GM12872 (cell line): Measurements from ENCODE around the gene CD99L2.

Source experiments
- CTCF ChIP-seq: IDR thresholded peaks from 3 replicates; pipeline ENCODE4 v1.5.1; 2011; ENCODE audit warnings: low read depth, mild to moderate bottlenecking, low read length, moderate library complexity; ENCODE audit not compliant: insufficient read depth

The CD99L2 gene

GRCh38 chrX:150841456-150842197, 56.8 kb downstream of the CD99L2 start:
- no peak for TF ChIP-seq CTCF

GRCh38 chrX:150837845-150838244, 60.6 kb downstream of the CD99L2 start:
- TF ChIP-seq CTCF, result no peak

- no peak for TF ChIP-seq CTCF
These were observed 63.8 kb downstream of the CD99L2 start for GRCh38 chrX:150834695-150835094.

- no peak for TF ChIP-seq CTCF
These were observed 64.9 kb downstream of the CD99L2 start for GRCh38 chrX:150833454-150834056.

- no peak for TF ChIP-seq CTCF
These were observed 66.6 kb downstream of the CD99L2 start for GRCh38 chrX:150831863-150832262.

GRCh38 chrX:150828785-150829184, 69.7 kb downstream of the CD99L2 start:
- no peak for TF ChIP-seq CTCF

GRCh38 chrX:150821971-150822370, 76.5 kb downstream of the CD99L2 start:
- TF ChIP-seq CTCF, result no peak
